Stomach (tissue), 4 donors: ENCODE results near the gene FJX1.

Source experiments
- CTCF ChIP-seq, 7 experiments: fragments of 450-650 bp in 4 of 7; fragments of 200-600 bp in 3 of 7; sonication (generic) in 3 of 7; IDR thresholded peaks; one replicate each; pipeline ENCODE4 v1.5.1; 2016 to 2019; ENCODE audit warnings: antibody characterized with exemption in 7 of 7, control low read depth in 2 of 7, mild to moderate bottlenecking in 1 of 7
- EP300 ChIP-seq: sonication (generic); formaldehyde crosslinking; IDR thresholded peaks from one replicate; pipeline ENCODE4 v1.6.1; 2017; ENCODE audit warnings: antibody characterized with exemption
- POLR2A ChIP-seq, 4 donors: fragments of 450-650 bp; IDR thresholded peaks; one replicate each; pipeline ENCODE4 v1.6.1; 2016; ENCODE audit warnings: antibody characterized with exemption in 4 of 4, control low read depth in 2 of 4, mild to moderate bottlenecking in 1 of 4, moderate library complexity in 1 of 4
- POLR2AphosphoS5 ChIP-seq, 3 donors: sonication (generic); formaldehyde crosslinking; IDR thresholded peaks; one replicate each; pipeline ENCODE4 v1.6.1; 2016; ENCODE audit warnings: antibody characterized with exemption in 3 of 3

- TF ChIP-seq CTCF (IDR thresholded peaks at IDR 0.05), result no peak
- TF ChIP-seq POLR2A (IDR thresholded peaks at IDR 0.05), result no peak
- peak in 1 of 3 donors; percentile 7 for TF ChIP-seq POLR2AphosphoS5 (IDR thresholded peaks at IDR 0.05)
- TF ChIP-seq EP300, result no peak
Observed at GRCh38 chr11:35579557-35580396, 38.5 kb upstream of the FJX1 start.
